Stimulated activated CD8-positive, alpha-beta memory T cell treated with anti-CD3 and anti-CD28 coated beads, Interleukin-2, amount 100 ng/mL, for 1 hour (primary cell): Measurements from ENCODE around the gene CACNG3.
A peak's percentile ranks its signal among the peaks of the same experiment; 100 is the strongest.
"Not testable (repeated sequence)": the region's sequence is repeated elsewhere in the genome, so short reads cannot be mapped to it uniquely, and the experiment has no call there.

ENCODE experiments used
- DNase-seq, 2 donors: peaks; one replicate each; pipeline ENCODE4 v3.0.0-alpha.2; 2020; ENCODE audit warnings: low read depth in 2 of 2

CACNG3 gene

DNA sequence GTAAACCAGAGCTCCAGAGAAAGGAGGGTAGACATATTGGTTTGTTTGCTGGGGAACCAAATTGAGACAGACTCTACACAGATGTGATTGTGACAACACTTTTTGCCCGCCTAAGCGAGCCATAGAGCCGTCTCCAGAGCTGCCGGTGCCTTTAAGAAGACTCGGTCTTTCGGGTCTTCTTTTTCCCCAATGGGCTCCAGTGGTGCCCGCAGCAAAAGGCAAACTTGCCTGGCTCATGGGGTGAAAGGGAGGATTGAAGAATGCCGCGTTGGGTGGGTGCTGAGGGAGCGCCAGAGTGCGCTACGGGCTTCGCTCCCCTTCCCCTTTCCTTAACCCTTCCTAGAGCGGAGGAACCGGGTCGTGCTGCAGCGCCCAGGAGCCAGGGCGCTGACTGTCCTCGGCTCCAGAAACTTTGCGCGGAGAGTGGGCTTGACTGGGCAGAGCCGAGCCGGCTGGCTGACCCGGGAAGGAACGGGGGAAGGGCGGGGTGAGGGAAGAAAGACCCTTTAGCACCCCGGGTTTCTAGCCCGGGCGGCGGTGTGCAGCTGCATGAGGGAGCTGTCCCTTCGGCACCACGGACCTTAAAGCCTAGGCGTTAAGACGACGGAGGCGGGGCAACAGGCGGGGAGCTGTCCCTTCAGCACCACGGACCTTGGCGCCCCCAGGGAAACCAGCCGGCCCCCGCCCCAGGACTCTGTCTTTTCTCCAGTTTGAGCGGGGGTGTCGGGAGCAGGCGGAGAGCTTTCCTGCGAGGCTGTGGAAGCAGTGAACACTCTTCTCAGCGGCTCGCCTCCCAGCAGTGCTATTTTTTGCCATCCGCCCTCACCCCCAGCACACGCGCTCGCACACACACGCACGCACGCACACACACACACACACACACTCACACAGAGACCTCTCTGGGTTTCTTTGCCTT is at the start of gene CACNG3:
Gene CACNG3 (plus strand): TSS at position 880 of the 916 bp plus-strand sequence. CDS start 420 bp downstream, outside the sequence.
- DNase-seq = peak; percentile 2 to 11

DNA sequence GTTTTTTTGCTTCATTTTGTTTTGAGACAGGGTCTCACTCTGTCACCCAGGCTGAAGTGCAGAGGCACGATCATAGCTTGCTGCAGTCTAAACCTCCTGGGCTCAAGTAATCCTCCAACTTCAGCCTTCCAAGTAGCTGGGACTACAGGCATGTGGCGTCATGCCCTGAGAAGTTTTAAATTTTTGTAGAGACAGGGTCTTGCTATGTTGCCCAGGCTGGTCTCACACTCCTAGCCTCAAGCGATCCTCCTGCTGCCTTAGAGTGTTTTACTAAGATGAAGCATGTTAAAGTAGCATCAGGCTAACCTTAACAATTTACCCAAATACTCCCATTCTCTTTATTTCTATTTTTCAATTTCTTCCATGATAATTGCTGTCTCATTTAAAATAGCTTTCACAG is 49.2 kb upstream of the CACNG3 start:
- DNase-seq = no peak

DNA sequence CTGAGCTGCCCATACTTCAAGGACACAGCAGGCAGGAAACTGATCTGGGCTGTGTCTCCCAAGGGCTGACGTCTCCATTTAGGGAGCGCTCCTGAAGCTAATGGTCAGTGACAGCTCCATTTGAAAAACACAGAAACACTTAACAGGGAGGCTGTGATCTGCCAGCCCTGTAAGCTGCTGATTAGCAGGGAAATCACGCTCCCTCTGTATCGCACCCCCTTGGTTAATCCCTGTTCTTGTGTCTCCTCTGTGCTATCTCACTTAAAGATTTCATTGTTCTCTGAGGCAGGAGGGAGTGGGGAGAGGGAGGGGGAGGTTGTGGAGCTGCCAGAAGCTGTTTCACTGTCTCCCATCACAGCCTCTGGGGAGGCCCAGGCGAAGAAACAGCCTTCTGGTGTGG is 47.4 kb upstream of the CACNG3 start:
- no peak for DNase-seq

- DNase-seq = no peak
Measured at GRCh38 chr16:24214992-24215391, 41.1 kb upstream of the CACNG3 start.

DNA sequence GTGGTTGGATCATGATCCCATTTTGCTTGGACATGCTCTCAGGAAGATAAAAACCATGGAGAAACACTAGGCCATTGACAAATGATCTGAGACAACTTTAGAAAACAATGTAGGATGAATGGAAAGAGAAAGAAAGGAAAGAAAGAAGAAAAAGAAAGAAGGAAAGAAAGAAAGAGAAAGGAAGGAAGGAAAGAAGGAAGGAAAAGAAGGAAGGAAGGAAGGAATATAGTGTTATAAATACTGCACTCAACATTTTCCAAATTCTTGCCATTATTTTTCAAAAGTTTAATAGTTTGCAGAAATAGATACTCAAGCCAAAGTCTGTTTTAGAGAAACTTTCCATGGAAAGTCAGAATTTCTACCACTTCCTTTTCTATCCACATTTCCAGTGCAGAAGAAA is 39.2 kb upstream of the CACNG3 start:
- no peak for DNase-seq

DNA sequence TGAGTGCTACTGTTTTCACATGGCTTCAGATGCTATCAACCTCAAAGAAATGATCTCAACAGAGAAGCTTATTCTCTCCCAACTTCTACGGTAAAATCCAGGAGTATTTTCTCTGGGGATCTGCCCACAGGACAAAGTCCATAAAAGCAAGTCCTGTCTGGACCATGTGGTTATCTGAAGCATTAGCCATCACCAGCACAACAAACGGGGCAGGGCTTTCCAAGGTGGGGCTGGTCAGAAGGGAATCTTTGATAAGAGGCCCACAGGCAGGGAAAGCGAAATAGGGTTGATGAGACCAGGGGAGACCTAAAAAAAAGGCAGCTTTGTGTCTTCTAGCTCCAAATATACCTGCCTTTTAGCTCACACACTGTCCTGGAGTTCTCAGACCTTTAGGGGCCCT is 38.7 kb upstream of the CACNG3 start:
- DNase-seq = no peak

- DNase-seq = no peak
Measured at GRCh38 chr16:24218299-24218698, 37.8 kb upstream of the CACNG3 start.

- DNase-seq = no peak
Measured at GRCh38 chr16:24221219-24221618, 34.9 kb upstream of the CACNG3 start.

DNA sequence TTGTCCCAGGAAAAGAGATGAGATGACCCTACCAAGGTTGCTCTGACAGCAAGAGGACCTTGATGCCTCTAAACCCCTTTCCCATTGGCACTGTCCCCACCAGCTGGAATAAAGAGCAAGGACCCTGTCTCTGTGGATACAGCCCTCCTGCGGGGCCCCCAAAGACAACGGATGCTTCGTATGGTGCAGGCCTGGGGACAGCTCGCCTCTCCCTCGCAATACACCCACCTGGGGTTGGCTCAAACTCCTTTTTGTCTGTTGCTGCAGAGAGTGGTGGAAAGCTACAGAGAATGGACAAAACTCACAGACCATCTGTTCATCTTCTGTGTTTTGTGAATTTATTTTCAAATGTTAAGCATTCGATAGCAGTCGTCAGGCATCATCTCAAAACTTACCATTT is 27.6 kb upstream of the CACNG3 start:
- no peak for DNase-seq

GRCh38 chr16:24232936-24233335 is 23.2 kb upstream of the CACNG3 start:
- DNase-seq = no peak

GRCh38 chr16:24234737-24235136 is 21.4 kb upstream of the CACNG3 start:
- DNase-seq = no peak

DNA sequence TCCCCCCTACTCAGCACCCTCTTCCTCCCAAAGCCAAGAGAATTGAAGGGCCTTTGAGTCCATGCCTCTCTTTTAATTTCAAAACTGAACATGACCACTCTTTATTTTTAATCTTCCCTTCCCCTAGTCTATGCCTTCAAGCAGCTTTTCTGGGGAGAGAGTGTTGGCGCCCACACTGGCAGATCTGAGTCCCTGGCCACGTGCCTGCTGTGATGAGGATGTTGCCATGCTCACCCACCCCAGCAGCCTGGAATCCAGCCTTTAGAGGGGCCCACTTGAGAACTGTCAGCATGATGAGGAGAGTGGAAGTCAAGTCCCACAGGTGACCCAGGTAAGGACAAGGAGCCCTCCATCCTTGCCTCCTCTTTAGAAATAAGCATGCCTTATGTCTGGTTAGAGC is 20.3 kb upstream of the CACNG3 start:
- DNase-seq = no peak

- DNase-seq = not testable (repeated sequence)
Measured at GRCh38 chr16:24238846-24239245, 17.3 kb upstream of the CACNG3 start.

DNA sequence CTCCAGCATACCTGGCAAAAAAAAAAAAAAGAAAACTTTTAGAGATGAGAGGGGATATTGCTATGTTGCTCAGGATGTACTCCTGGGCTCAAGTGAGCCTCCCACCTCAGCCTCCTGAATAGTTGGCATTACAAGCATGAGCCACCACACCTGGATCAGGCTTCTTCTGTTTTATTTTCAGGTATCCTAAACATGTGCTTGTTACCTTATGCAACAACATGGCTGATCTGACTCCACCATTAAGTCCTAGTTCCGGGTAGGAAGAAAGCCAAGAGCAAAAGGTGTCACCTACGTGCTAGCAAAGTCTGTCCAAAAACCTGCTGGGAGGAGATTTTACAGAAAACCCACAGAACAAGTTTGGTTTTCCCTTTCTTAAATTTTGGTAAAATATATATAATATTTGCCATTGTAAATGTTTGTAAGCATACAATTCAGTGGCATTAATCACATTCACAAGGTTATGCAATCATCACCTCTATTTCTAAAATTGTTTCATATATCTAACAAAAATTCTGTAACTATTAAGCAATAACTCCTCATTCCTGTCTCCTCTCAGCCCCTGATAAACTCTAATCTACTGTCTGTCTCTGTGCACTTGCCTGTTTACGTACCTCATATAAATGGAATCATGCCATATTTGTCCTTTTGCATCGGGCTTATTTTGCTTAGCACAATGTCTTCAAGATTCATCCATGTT is 9.1 kb upstream of the CACNG3 start:
- DNase-seq = no peak

DNA sequence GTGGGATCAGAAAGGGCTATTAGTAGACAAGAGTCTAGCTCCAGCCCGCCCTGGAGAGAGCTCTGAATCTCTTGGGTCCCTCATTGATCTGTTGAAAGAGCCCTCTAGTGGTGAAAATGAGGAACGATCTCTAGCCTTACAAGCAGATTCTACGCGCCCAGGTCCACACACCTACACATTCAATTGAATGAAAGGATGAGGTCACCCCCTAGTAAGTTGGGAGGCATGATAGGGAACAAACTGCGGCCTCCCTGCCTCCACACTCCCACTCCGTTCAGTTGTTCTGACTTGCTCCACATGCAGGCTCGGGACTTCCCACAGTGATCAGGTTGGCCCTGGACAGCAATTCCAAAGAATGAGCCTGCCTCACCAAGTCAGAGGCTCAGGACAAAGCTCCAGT is 2.9 kb upstream of the CACNG3 start:
- DNase-seq = no peak

- no peak for DNase-seq
Measured at GRCh38 chr16:24257958-24258357, 1.8 kb downstream of the CACNG3 start.

- DNase-seq = no peak
Measured at GRCh38 chr16:24258791-24259190, 2.7 kb downstream of the CACNG3 start.

DNA sequence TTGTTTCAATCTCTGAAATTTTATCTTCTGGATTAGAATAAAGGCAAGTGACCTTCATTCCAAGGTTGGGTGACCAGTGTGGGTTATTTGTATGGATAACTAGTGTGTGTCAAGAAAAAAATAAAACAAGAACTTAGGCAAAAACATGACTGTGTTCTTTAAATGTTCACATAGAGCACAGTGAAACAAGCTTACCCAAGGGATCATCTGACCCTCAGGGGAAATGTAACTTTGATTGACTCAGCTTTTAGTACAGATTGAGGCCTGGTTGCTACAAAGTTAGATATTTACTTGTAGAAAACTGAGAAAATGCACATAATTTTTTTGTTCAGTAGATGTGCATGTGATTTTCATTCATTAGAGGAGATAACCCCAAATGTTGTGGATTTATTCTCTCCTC is 6.7 kb downstream of the CACNG3 start:
- DNase-seq = no peak

DNA sequence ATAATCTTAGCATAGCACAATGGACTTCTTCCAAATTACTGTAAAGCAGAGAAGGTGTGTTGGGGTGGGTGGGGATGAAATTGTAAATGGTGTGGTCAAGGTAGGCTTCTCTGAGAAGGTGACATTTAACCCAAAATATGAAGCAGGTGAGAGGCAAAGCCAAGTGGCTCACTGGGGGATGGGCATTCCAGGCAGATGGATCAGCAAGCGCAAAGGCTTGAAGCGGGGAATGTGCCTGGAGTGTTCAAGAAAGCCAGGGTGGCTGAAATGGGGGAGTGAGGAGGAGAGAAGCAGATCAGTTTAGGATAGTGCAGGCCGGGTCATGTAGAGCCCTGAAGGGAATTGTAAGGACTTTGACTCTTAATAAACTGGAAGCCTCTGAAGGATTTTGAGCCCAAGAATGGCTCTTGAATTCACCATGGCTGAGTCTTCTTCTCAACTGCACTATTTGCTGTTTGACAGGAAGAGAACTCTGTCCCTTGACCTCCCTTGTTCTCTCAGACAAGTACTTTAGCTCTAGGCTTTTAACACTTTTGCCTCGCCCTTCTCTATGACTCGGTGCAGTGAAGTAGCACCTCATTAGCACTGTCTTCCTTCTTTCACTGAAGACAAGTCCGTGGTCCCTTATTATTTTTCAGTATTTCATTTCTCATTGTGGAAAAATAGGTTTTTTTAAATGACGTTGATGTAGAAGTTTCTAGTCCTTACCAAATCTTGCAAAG is 14.7 kb downstream of the CACNG3 start:
- no peak for DNase-seq

- no peak for DNase-seq
Measured at GRCh38 chr16:24272379-24272778, 16.2 kb downstream of the CACNG3 start.

GRCh38 chr16:24273508-24274182 is 17.5 kb downstream of the CACNG3 start:
- no peak for DNase-seq

GRCh38 chr16:24275413-24275812 is 19.3 kb downstream of the CACNG3 start:
- DNase-seq = no peak
